GM08714 (cell line): ENCODE data around the gene NUDT17.
"Not testable (repeated sequence)": the region's sequence is repeated elsewhere in the genome, so short reads cannot be mapped to it uniquely, and the experiment has no call there.

Source experiments
- H3K4me3 ChIP-seq: fragments of 200-500 bp; sonication (Bioruptor generic); 2 replicates; pipeline ENCODE4 v1.5.1; 2014; ENCODE audit warnings: mild to moderate bottlenecking, low read length, inconsistent platforms
- ZNF274 ChIP-seq: IDR thresholded peaks from 2 replicates; pipeline ENCODE4 v1.6.1; 2012; ENCODE audit warnings: mild to moderate bottlenecking, low read depth, low read length

The NUDT17 gene

GRCh38 chr1:145826030-145826429 is 19.4 kb upstream of the NUDT17 start:
- no peak for TF ChIP-seq ZNF274
- H3K4me3 ChIP-seq: 0 out of 2 replicates have a peak overlapping the region, but pooled peaks have one; percentile 32

- no peak for TF ChIP-seq ZNF274
- H3K4me3 ChIP-seq: no peak overlapping the region
Measured at GRCh38 chr1:145827966-145828365, 17.5 kb upstream of the NUDT17 start.

- TF ChIP-seq ZNF274: no peak
- no peak overlapping the region for H3K4me3 ChIP-seq
Measured at GRCh38 chr1:145828367-145829026, 16.9 kb upstream of the NUDT17 start.

GRCh38 chr1:145830810-145831209 is 14.6 kb upstream of the NUDT17 start:
- H3K4me3 ChIP-seq: not testable (repeated sequence)

- no peak overlapping the region for H3K4me3 ChIP-seq
- no peak for TF ChIP-seq ZNF274
Measured at GRCh38 chr1:145837656-145838055, 7.8 kb upstream of the NUDT17 start.

GRCh38 chr1:145843031-145843430 is 2.4 kb upstream of the NUDT17 start:
- TF ChIP-seq ZNF274: no peak
- no peak overlapping the region for H3K4me3 ChIP-seq

- H3K4me3 ChIP-seq: peak overlapping the region; percentile 58; the same call in 1 of the 2 replicates
- no peak for TF ChIP-seq ZNF274
Measured at GRCh38 chr1:145845144-145845513, 301 bp upstream of the NUDT17 start.

- no peak for TF ChIP-seq ZNF274
- H3K4me3 ChIP-seq: peak overlapping the region; percentile 58; the same call in 1 of the 2 replicates
Measured at GRCh38 chr1:145846201-145846612, 777 bp downstream of the NUDT17 start.

- TF ChIP-seq ZNF274: no peak
- H3K4me3 ChIP-seq: no peak overlapping the region
Measured at GRCh38 chr1:145847827-145848226, 2.4 kb downstream of the NUDT17 start.

GRCh38 chr1:145849356-145850160 is 4.1 kb downstream of the NUDT17 start:
- TF ChIP-seq ZNF274: no peak

GRCh38 chr1:145855426-145855948 is 10.1 kb downstream of the NUDT17 start:
- H3K4me3 ChIP-seq: no peak overlapping the region
- no peak for TF ChIP-seq ZNF274

More at GRCh38 chr1:145849356-145850160, 4.1 kb downstream of the NUDT17 start:
- no peak overlapping the region for H3K4me3 ChIP-seq

- H3K4me3 ChIP-seq: no peak overlapping the region
- TF ChIP-seq ZNF274: no peak
Measured at GRCh38 chr1:145857170-145857569, 11.7 kb downstream of the NUDT17 start.

- TF ChIP-seq ZNF274: no peak
- peak overlapping the region; percentile 75 for H3K4me3 ChIP-seq
Measured at GRCh38 chr1:145858238-145858900, 12.9 kb downstream of the NUDT17 start.

- no peak for TF ChIP-seq ZNF274
- H3K4me3 ChIP-seq: peak within 1 kb of the TSS; percentile 80
Measured at GRCh38 chr1:145858901-145859490, 13.6 kb downstream of the NUDT17 start, which contains the start of gene PIAS3. TSS of gene PIAS3 (minus strand) at chr1:145859081. CDS start at chr1:145858990, 91 bp downstream.
